ENCODE results near the gene C5orf58.

Gene C5orf58

GRCh38 chr5:170206216-170206615 is 26.6 kb upstream of the C5orf58 start:
- H2AFZ ChIP-seq (ENCODE audit: low read length): no peak overlapping the region
- no peak overlapping the region for H3K4me3 ChIP-seq (ENCODE audit: low read length, poor library complexity, severe bottlenecking)
- H3K9me2 ChIP-seq (replicated peaks; ENCODE audit: low read depth, low read length): no peaks in the 10 kb centered on the region
- no peaks in the 10 kb centered on the region for H3K36me3 ChIP-seq (ENCODE audit: insufficient read depth, low read length)
- no peaks in the 10 kb centered on the region for H4K20me1 ChIP-seq (ENCODE audit: insufficient read depth, low read length, poor library complexity, severe bottlenecking)
- no peaks in the 10 kb centered on the region for H3K79me2 ChIP-seq (ENCODE audit: insufficient read depth, low read length)
- no peak overlapping the region for H3K4me2 ChIP-seq (ENCODE audit: low read depth, low read length, poor library complexity, severe bottlenecking)
- no peak for TF ChIP-seq CTCF (conservative IDR thresholded peaks at IDR 0.05; ENCODE audit: low read length)
- no peak for TF ChIP-seq EZH2phosphoT487 (IDR thresholded peaks at IDR 0.05; ENCODE audit: borderline replicate concordance)
- no peak overlapping the region for H3K9ac ChIP-seq (ENCODE audit: low read depth, low read length, poor library complexity, severe bottlenecking)
- H3K27me3 ChIP-seq (ENCODE audit: insufficient read depth, low read length, poor library complexity, severe bottlenecking): no peaks in the 10 kb centered on the region
- H3F3A ChIP-seq (ENCODE audit: low read depth): no peaks in the 10 kb centered on the region
- H3K9me3 ChIP-seq (ENCODE audit: insufficient read depth, low read depth, low read length): no peaks in the 10 kb centered on the region
- H3K4me1 ChIP-seq (ENCODE audit: insufficient read depth, low read length, poor library complexity, severe bottlenecking): no peaks in the 10 kb centered on the region

- H3F3A ChIP-seq (ENCODE audit: low read depth): no peaks in the 10 kb centered on the region
- no peaks in the 10 kb centered on the region for H3K27me3 ChIP-seq (ENCODE audit: insufficient read depth, low read length, poor library complexity, severe bottlenecking)
- no peaks in the 10 kb centered on the region for H3K36me3 ChIP-seq (ENCODE audit: insufficient read depth, low read length)
- H3K4me3 ChIP-seq (ENCODE audit: low read length, poor library complexity, severe bottlenecking): no peak overlapping the region
- no peak overlapping the region for H3K9ac ChIP-seq (ENCODE audit: low read depth, low read length, poor library complexity, severe bottlenecking)
- no peak for TF ChIP-seq CTCF (conservative IDR thresholded peaks at IDR 0.05; ENCODE audit: low read length)
- H4K20me1 ChIP-seq (ENCODE audit: insufficient read depth, low read length, poor library complexity, severe bottlenecking): no peaks in the 10 kb centered on the region
- H3K4me2 ChIP-seq (ENCODE audit: low read depth, low read length, poor library complexity, severe bottlenecking): no peak overlapping the region
- H3K9me3 ChIP-seq (ENCODE audit: insufficient read depth, low read depth, low read length): no peaks in the 10 kb centered on the region
- no peaks in the 10 kb centered on the region for H3K4me1 ChIP-seq (ENCODE audit: insufficient read depth, low read length, poor library complexity, severe bottlenecking)
- no peaks in the 10 kb centered on the region for H3K79me2 ChIP-seq (ENCODE audit: insufficient read depth, low read length)
- no peaks in the 10 kb centered on the region for H3K9me2 ChIP-seq (replicated peaks; ENCODE audit: low read depth, low read length)
- H2AFZ ChIP-seq (ENCODE audit: low read length): no peak overlapping the region
Observed at GRCh38 chr5:170206958-170207357, 25.8 kb upstream of the C5orf58 start.

- Histone ChIP-seq H3K36me3 (ENCODE audit: insufficient read depth, low read length) (no peaks in the 10 kb centered on the region), H3F3A (ENCODE audit: low read depth) (no peaks in the 10 kb centered on the region), H3K4me1 (ENCODE audit: insufficient read depth, low read length, poor library complexity, severe bottlenecking) (no peaks in the 10 kb centered on the region), H3K9me3 (ENCODE audit: insufficient read depth, low read depth, low read length) (no peaks in the 10 kb centered on the region), H3K27me3 (ENCODE audit: insufficient read depth, low read length, poor library complexity, severe bottlenecking) (no peaks in the 10 kb centered on the region), H4K20me1 (ENCODE audit: insufficient read depth, low read length, poor library complexity, severe bottlenecking) (no peaks in the 10 kb centered on the region), H3K4me2 (ENCODE audit: low read depth, low read length, poor library complexity, severe bottlenecking) (no peak overlapping the region), H3K9ac (ENCODE audit: low read depth, low read length, poor library complexity, severe bottlenecking) (no peak overlapping the region), H3K79me2 (ENCODE audit: insufficient read depth, low read length) (no peaks in the 10 kb centered on the region), H3K9me2 (replicated peaks; ENCODE audit: low read depth, low read length) (no peaks in the 10 kb centered on the region), H2AFZ (ENCODE audit: low read length) (no peak overlapping the region), H3K4me3 (ENCODE audit: low read length, poor library complexity, severe bottlenecking) (no peak overlapping the region)
- TF ChIP-seq EZH2phosphoT487 (IDR thresholded peaks at IDR 0.05; ENCODE audit: borderline replicate concordance): no peak
- TF ChIP-seq CTCF (conservative IDR thresholded peaks at IDR 0.05; ENCODE audit: low read length): no peak
Observed at GRCh38 chr5:170211575-170212334, 21.0 kb upstream of the C5orf58 start.

Measured in Loucy (cell line).